Activated CD8-positive, alpha-beta memory T cell treated with anti-CD3 and anti-CD28 coated beads for 4 hours (primary cell): ENCODE data around the gene BCL2A1.
"Not testable (repeated sequence)": the region's sequence is repeated elsewhere in the genome, so short reads cannot be mapped to it uniquely, and the experiment has no call there.

Experiments used
- DNase-seq, 2 donors: peaks; one replicate each; pipeline ENCODE4 v3.0.0-alpha.2; 2020; ENCODE audit warnings: low read depth in 2 of 2

BCL2A1 gene

DNA sequence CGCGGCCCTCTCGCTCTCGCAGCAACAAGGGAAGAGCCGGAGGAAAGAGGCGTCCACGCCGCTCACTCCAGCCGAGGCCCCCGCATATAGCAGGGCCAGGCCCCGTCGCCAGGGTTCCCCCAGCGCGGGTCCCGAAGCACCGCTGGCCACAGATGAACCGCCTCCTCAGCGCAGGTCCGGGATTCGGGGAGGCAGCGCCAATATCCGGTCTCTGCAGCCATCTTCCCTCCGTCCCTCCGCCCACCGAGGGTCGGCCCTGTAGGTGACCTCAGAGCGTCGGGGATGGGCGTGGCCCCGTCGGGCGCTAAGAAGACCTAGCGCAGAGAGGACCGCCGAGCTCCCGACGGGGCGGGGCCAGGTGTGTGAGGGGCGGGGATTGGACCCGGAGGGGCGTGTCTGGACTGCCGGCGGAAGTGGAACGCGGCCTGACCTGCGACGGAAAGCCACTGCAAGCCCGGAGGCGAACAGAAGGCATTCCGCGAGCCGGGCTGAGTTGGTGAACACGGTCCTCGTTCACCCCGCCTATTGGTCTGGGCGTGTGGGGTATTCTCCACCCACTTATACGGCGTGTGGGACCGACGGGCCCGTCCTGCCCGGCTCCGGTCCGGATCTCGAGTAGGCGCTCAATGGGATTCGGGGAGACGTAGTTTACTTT, 47.4 kb downstream of the BCL2A1 start:
- peak; percentile 94 to 95 for DNase-seq

DNA sequence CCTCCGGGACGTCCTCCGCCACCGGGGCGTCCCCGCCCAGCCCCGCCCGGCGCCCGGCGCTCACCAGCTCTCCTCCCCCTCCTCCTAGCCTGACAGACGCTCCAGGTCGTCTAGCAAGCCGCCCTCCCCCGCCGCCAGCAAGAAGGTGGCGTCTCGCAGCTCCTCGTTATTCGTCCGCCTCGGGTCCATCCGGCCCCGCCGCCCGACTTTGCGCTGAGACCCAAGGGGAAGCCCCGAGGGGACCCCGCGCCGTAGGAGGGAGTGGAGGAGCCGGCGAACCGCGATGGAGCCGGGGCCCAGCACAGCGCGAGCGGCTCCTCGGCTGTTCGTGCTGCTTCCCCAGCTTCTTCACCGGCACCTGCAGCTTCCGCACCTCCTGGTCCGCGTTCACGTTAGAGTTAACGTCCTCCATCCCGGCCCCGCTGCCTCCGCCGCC, 47.9 kb downstream of the BCL2A1 start:
- peak; percentile 49 to 50 for DNase-seq

DNA sequence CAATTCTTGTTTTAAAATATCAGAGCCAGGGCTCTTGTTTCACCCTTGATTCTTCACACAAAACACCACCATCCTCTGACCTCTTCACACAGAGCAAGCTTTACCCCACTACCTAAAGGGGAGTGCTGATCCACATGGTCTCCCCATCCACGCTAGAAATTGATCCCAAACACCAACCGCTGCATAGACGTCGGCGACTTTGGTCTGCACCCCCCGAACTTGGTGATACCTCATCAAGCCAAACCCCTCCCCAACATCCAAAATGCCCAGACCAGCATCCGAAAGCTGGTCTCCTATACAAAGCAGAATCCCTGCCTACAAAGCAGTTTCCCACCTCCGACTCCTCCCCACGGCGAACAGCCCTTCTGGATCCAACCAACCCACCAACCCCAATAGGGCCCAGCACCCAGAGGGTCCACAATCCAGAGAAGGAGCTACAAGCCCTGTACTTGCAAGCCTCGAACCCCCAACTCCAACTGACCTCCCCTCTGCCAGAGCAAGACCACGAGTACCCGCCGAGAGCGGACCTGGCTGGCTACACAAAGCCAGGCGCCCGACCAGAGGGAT, 48.4 kb downstream of the BCL2A1 start:
- no peak for DNase-seq

DNA sequence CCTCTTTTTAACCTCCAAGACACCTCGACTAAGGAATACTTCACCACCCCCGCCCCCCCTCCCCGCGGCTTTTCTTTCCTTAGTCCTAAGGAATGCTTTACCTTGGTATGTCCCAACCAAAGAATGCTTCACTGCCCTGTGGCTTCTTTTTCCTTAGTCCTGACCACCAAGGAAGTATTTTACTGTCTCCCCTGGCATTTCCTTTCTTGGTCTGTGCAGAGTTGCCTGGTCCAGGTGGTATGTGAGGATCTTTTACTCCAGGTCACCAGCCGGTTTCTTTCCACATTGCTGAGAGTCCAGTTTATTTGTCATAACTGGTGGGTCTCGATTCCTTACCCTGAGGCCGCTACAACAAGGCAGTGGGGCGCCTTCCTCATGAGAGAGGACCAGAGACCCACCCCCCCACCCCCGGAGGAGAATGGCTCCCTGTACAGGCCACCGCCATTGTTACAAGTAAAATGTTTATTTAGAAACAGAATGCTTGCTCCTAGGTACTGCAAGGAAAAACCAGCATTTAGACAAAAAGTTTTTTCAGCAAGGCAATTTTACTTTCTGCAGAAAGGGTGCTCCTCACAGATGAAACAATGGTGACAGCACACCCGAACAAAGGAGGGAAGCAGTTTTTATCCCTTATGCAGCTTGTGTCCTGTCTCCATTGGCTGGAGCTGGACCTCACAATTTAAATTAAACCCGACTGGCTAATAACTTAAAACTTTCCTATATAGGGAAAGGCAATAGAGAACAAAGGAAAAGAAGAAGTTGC, 51.1 kb downstream of the BCL2A1 start:
- no peak for DNase-seq

DNA sequence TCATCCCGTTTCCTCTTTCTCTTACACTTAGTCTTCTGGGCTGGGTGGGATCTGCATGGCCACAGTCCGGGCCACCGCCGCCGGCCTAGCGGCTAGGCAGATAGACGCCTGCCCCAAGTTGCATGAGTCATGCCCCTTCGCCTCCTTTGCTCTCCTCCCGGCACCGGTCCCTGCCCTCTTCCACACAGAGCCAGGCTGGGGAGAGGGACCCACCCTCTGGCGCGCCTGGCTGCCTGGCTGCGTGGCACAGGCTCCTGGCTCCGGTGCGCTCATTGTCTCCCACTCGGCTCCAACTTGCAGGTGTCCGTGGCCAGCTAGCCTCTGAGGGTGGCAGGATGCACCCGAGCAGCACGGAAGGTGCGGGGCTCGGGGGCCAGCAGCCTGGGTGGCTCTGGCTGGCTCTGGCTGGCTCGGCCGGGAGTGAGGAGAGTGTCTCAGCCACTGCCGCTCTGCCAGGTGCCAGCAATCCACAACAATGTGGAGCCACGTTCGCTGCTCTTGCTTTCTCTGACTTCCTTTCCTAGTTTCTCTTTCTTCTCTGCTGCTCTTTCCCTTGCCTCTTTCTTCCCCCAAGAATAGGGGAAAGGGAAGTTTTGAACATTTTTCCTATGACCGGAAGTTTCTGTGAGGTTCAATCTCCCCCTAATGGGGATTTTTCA, 51.8 kb downstream of the BCL2A1 start:
- no peak for DNase-seq

DNA sequence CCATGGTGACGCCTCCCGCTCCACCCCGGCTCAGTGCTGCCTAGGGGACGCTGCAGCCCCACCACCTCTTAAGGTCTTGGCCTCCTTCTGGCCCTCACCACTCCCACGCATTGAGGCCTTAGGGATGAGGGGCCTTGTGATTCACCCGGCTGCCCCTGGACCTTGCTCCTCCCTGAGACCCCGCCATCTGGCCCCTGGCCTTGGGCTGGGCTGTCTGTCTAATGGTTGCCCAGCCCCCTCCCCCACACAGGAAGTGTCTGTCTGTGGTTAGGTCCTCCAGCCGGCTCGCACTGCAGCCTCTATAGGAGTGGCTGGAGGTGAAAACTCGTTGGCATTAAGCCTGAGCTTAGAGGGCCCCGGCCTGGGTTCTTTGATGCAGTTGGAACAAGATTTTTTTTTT, 52.7 kb downstream of the BCL2A1 start:
- no peak for DNase-seq

DNA sequence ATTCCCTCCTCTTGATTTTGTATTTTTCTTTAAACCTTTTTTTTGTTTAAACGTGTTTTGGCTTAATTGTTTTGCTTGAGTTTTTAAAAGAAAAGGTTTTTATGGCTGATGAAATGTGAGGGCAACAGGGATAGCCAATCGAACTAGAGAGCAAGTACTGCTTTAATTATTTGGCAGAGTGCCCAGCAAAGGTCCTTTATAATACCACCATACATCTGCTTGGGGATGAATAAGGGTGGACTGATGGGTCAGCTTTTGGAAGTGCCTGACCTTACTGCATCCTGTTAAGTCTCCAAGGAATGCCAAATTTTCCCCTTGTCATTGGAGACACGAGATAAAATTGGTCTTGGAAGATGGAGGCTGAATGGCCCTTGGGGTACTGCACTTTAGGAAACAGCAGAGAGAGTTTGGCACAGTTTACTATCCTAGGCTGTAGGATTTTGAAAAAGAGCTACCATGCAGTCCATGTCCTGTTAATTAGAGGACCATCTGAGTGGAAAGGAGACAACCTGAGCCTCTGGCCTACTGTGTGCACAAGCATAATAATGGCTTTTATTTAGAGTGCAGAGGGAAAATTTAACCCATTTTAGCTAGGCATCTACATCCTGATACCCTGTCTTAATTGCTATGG, 54.4 kb downstream of the BCL2A1 start:
- DNase-seq = no peak

DNA sequence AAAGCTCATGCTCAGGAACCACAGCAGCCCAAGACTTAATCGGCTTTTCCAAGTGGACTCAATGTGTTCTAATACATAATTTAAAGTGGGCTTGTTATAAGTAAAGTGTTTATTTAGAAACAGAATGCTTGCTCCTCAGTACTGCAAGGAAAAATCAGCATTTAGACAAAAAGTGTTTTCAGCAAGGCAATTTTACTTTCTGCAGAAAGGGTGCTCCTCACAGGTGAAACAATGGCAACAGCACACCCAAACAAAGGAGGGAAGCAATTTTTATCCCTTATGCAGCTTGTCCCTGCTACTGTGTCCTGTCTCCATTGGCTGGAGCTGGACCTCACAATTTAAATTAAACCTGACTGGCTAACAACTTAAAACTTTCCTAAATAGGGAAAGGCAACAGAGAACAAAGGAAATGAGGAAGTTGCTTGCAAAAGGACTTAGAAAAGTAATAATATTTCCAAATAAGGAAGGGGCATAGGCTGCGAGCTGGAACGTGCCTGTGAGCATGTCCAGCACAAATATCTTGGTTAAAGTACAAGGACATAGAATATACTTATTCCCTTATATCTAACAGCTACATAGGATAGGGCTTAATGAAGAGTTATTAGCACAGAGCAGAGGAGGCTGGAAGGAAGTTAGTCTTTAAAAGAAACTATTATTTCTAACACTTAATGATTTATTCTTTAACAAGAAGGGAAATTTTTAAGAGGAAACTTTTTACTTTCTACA, 55.1 kb downstream of the BCL2A1 start:
- DNase-seq = not testable (repeated sequence)

DNA sequence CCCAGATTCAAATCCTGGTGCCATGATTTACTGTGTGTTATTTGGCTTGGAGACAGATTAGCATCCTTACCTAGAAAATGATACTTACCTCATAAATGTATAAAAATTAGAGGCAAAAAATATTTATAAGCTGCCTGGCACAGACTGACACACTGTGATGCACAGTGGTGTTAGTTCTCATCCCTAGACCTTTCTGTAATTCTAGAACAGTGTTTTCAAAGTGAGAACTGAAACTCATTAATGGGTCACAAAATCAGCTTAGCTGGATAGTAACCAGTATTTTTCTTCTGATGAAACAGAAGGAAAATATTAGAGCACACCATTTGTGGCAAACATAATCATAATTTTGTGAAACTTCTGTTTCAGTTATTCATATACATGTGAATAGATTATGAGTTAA, 56.3 kb downstream of the BCL2A1 start:
- DNase-seq = no peak
